ENCODE measurements around the gene SLC45A2. TPM values are rescaled to one million over a fixed set of nuclear protein-coding genes. Genes with fewer than 3 reads are reported as not detected.

SLC45A2 gene
- total RNA-seq, 2 experiments from 2014 or later: not detected

DNA sequence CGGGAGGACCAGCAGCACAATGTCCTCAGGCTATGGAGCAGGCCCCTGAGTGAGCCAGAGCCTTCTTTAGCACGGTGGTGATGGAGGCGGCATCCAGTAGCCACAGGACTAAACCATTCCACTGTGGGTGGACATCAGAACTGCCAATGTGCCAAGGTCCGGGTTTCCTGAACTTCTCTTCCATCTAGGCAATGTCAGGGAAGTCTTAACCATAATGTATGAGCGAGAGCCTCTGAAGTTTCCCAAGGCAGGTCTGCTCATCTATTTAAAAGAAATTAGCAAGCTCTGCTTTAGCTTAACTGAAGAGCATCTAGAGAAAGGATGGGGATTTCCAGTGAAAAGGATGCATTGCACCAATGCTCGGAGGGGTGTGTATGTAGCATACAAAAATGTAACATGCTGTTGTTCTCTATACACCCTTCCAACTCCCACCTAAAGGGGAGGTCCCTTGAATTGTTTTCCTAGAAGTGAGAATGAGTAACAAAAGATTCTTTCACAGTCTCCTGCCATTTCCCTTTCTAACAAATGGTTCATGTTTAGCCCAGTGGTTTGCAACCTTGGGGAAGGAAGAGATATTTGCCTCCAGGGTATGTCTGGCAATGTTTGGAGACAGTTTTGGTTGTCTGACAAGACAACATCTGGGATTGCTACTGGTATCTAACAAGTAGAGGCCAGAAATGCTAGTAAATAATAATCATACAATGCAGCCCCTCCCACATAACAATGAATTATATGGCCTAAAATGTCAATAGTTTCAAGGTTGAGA, 54.4 kb downstream of the SLC45A2 start:
- no peak overlapping the region for H3K27ac ChIP-seq (ENCODE audit: low read depth, low read length, poor library complexity, severe bottlenecking)
- no peak overlapping the region for H2AFZ ChIP-seq (ENCODE audit: low read length)
- H3K9me3 ChIP-seq (ENCODE audit: low read length): no peaks in the 10 kb centered on the region
- H3K4me2 ChIP-seq (ENCODE audit: low read length): no peak overlapping the region
- intact Hi-C loops (cut with micrococcal nuclease; ENCODE audit: unreplicated experiment): no loop called here
- H3K4me3 ChIP-seq (ENCODE audit: low read depth, low read length, poor library complexity, severe bottlenecking): no peak overlapping the region
- no peaks in the 10 kb centered on the region for H3K4me1 ChIP-seq (ENCODE audit: insufficient read depth, low read length, poor library complexity, severe bottlenecking)
- no peaks in the 10 kb centered on the region for H3K79me2 ChIP-seq (ENCODE audit: insufficient read depth, low read depth, low read length)
- TF ChIP-seq, protein P1, sequence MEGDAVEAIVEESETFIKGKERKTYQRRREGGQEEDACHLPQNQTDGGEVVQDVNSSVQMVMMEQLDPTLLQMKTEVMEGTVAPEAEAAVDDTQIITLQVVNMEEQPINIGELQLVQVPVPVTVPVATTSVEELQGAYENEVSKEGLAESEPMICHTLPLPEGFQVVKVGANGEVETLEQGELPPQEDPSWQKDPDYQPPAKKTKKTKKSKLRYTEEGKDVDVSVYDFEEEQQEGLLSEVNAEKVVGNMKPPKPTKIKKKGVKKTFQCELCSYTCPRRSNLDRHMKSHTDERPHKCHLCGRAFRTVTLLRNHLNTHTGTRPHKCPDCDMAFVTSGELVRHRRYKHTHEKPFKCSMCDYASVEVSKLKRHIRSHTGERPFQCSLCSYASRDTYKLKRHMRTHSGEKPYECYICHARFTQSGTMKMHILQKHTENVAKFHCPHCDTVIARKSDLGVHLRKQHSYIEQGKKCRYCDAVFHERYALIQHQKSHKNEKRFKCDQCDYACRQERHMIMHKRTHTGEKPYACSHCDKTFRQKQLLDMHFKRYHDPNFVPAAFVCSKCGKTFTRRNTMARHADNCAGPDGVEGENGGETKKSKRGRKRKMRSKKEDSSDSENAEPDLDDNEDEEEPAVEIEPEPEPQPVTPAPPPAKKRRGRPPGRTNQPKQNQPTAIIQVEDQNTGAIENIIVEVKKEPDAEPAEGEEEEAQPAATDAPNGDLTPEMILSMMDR (conservative IDR thresholded peaks at IDR 0.05; ENCODE audit: low read length): no peak
- TF ChIP-seq EZH2phosphoT487 (IDR thresholded peaks at IDR 0.05; ENCODE audit: borderline replicate concordance, low read depth, low read length): no peak
- H4K20me1 ChIP-seq (ENCODE audit: insufficient read depth, low read length): no peaks in the 10 kb centered on the region
- DNase-seq (ENCODE audit: low spot score): no peak
- no peaks in the 10 kb centered on the region for H3K9me2 ChIP-seq (ENCODE audit: insufficient read depth, low read length)
- no peaks in the 10 kb centered on the region for H3K36me3 ChIP-seq (ENCODE audit: insufficient read depth, low read length)
- BruUV-seq (replicated peaks): no TSS peak
- ChIA-PET POLR2A (no interaction called here), CTCF (ENCODE audit: unreplicated experiment) (no interaction called here)

DNA sequence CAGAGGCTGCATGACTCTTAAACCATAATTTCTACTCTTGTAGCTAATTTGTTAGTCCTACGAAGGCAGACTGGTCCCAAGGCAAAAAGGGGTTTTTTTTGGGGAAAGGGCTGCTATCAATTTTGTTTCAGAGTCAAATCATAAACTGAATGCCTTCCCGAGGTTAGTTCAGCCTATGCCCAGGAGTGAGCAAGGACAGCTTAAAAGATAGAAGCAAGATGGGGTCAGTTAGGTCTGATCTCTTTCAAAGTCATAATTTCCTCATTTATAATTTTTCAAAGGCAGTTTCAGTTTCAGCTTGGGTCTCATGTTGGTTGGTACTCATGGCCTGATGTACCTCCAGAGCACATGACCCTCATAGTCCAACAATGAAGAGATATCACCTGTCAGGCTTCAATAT, 56.2 kb downstream of the SLC45A2 start:
- no peak overlapping the region for H3K27ac ChIP-seq (ENCODE audit: low read depth, low read length, poor library complexity, severe bottlenecking)
- no peaks in the 10 kb centered on the region for H3K9me3 ChIP-seq (ENCODE audit: low read length)
- H2AFZ ChIP-seq (ENCODE audit: low read length): no peak overlapping the region
- H3K36me3 ChIP-seq (ENCODE audit: insufficient read depth, low read length): no peaks in the 10 kb centered on the region
- TF ChIP-seq, protein P1 (conservative IDR thresholded peaks at IDR 0.05; ENCODE audit: low read length): no peak
- TF ChIP-seq EZH2phosphoT487 (IDR thresholded peaks at IDR 0.05; ENCODE audit: borderline replicate concordance, low read depth, low read length): no peak
- H3K9me2 ChIP-seq (ENCODE audit: insufficient read depth, low read length): no peaks in the 10 kb centered on the region
- ChIA-PET POLR2A (no interaction called here), CTCF (ENCODE audit: unreplicated experiment) (no interaction called here)
- DNase-seq (ENCODE audit: low spot score): no peak
- H3K4me2 ChIP-seq (ENCODE audit: low read length): no peak overlapping the region
- intact Hi-C loops (cut with micrococcal nuclease; ENCODE audit: unreplicated experiment): no loop called here
- H3K4me1 ChIP-seq (ENCODE audit: insufficient read depth, low read length, poor library complexity, severe bottlenecking): no peaks in the 10 kb centered on the region
- no TSS peak for BruUV-seq (replicated peaks)
- H3K79me2 ChIP-seq (ENCODE audit: insufficient read depth, low read depth, low read length): no peaks in the 10 kb centered on the region
- no peak overlapping the region for H3K4me3 ChIP-seq (ENCODE audit: low read depth, low read length, poor library complexity, severe bottlenecking)
- no peaks in the 10 kb centered on the region for H4K20me1 ChIP-seq (ENCODE audit: insufficient read depth, low read length)

DNA sequence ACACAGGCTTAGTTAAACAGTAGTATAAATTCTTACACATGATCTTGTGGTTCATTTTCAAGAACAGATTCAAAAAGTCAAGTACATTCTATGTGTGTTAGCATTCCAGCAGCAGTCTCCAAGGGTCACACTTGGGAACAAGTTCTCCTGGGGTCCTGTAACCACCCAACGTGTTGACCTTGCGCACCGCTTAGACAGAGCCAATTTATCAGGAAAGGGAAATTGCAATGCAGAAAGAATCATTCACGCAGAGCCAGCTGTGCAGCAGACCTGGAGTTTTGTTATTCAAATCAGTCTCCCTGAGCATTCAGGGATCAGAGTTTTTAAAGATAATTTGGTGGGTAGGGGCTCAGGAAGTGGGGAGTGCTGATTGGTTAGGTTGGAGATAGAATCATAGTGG, 56.8 kb downstream of the SLC45A2 start:
- CTCF ChIA-PET (ENCODE audit: unreplicated experiment): no interaction called here
- POLR2A ChIA-PET: interaction anchor here (0.6 kb wide), 1 partner anchor 1160 kb away, joined by 3 read pairs; no protein-coding TSS in a partner anchor

More for the DNA sequence above, 56.8 kb downstream of the SLC45A2 start:
- BruUV-seq (replicated peaks): no TSS peak
- Histone ChIP-seq H4K20me1 (ENCODE audit: insufficient read depth, low read length) (no peaks in the 10 kb centered on the region), H3K9me2 (ENCODE audit: insufficient read depth, low read length) (no peaks in the 10 kb centered on the region), H3K9me3 (ENCODE audit: low read length) (no peaks in the 10 kb centered on the region), H3K4me1 (ENCODE audit: insufficient read depth, low read length, poor library complexity, severe bottlenecking) (no peaks in the 10 kb centered on the region), H3K27ac (ENCODE audit: low read depth, low read length, poor library complexity, severe bottlenecking) (no peak overlapping the region), H3K4me2 (ENCODE audit: low read length) (no peak overlapping the region), H2AFZ (ENCODE audit: low read length) (no peak overlapping the region), H3K4me3 (ENCODE audit: low read depth, low read length, poor library complexity, severe bottlenecking) (no peak overlapping the region), H3K79me2 (ENCODE audit: insufficient read depth, low read depth, low read length) (no peaks in the 10 kb centered on the region), H3K36me3 (ENCODE audit: insufficient read depth, low read length) (no peaks in the 10 kb centered on the region)
- TF ChIP-seq, protein P1 (conservative IDR thresholded peaks at IDR 0.05; ENCODE audit: low read length): no peak
- no peak for TF ChIP-seq EZH2phosphoT487 (IDR thresholded peaks at IDR 0.05; ENCODE audit: borderline replicate concordance, low read depth, low read length)
- intact Hi-C loops (cut with micrococcal nuclease; ENCODE audit: unreplicated experiment): no loop called here
- DNase-seq (ENCODE audit: low spot score): no peak
